HG02973 (cell line): ENCODE data around the gene HPN.
"Not testable (repeated sequence)": the region's sequence is repeated elsewhere in the genome, so short reads cannot be mapped to it uniquely, and the experiment has no call there.

Experiments used
- ATAC-seq: cut with Tn5 transposase; IDR thresholded peaks from one replicate; pipeline ENCODE4 v1.9.1; 2021; ENCODE audit warnings: moderate library complexity; ENCODE audit not compliant: unreplicated experiment

The HPN gene

DNA sequence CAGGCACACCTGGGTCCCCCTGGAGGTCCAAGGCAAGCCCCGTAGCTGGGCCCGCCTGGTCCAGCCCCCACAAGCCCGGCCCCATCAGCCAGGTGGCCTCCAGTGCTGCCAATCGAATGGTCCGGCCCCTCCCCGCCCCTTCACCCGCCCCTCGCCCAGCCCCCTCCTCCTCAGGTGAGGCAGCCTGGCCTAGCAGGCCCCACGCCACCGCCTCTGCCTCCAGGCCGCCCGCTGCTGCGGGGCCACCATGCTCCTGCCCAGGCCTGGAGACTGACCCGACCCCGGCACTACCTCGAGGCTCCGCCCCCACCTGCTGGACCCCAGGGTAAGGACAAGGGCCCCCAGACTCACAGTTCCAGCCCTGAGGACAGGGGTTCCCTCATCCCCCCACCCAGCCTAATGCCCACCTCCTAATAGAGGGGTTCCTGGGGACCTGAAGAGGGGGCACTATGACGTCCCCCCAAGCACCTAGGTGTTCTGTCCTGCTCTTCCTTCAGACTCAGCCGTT, at the start of gene HPN:
Gene HPN (plus strand): TSS at position 174 of the 508 bp plus-strand sequence. CDS start 786 bp downstream, outside the sequence.
- ATAC-seq = no peak

DNA sequence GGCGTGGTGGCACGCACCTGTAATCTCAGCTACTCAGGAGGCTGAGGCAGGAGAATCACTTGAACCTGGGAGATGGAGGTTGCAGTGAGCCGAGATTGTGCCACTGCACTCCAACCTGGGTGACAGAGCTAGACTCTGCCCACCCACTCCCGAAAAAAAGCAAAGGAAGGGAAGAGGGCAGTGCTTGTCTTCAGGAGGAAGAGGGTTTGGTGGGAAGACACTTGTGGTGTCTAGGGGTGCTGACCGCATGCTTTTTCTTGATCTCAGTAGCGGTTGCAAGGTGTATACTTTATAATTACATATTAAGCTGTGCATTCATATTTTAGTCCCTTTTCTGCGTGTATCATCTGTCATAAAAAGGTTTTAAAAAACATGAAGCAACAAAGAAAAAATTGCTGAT, 48.9 kb upstream of the HPN start:
- ATAC-seq = not testable (repeated sequence)

DNA sequence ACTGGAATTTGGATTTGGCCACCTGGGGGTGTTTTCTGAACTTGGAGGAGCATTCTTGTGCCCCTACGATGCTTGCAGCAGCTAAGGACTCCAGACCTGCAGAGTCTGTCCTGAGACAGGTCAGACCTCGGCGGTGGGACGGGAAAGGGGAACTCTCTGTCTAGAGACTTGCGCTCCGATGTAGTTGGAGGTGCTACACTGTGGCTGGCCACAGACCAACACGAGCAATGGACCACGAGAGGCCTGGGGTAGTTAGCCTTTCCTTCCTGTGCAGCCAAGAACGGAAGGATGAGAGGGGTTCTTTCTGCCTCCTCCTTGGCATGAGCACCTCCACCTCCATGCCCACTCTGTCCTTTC, 47.3 kb upstream of the HPN start:
- ATAC-seq = no peak

DNA sequence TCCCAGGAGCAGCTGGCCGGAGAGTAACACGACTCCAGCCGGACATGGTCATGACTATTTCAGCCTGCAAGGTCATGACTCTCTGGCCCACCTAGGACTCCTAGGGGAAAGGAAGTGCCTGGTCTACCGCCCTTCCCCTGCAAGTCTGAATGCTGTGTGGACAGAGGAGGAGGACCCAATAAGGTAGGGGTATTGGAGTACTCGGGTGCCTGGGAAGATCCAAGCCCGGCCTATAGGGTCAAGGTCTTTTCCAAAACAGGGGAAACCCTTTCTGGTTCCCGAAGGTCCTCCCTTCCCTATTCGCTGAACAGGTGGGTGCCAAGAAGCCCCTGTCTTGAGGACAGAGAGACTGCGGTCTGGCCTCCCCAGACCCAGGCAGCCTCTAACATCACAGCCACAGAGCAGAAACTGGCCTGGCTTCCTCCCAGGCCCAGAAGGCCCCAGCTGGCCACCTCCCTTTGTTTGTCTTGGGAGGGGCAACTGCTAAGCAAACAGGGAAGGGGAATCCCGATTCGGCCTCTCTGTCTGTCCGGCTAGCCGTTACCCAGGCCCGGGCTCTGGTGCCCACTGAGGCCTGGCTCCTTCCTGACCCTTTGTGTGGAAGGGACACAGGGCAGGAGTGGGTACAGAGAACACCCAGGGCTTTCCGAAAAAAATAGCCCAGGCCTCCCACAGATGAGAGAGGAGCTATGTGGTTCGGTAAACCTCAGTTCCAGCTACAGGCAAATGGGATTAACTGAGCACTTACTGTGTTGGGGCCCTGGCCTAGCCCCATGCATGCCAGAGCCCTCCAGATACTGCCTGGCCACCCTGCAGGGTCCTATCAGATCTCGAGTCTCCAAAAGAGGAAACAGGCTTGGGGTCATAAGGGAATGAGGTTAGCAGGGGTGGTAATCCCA, 46.6 kb upstream of the HPN start:
- no peak for ATAC-seq

DNA sequence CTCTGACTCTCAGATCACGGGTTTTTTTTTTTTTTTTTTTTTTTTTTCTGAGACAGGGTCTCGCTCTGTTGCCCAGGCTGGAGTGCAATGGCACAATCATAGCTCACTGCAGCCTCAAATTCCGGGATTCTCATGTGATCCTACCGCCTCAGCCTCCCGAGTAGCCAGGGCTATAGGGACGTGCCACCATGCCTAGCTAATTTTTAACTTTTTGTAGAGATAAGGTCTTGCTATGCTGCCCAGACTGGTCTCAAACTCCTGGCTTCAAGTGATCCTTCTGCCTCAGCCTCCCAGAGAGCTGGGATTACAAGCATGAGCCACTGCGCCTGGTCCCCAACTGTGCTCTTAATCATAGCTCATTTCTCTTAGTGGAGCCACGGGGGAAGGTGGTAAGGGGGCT, 46.0 kb upstream of the HPN start:
- no peak for ATAC-seq

DNA sequence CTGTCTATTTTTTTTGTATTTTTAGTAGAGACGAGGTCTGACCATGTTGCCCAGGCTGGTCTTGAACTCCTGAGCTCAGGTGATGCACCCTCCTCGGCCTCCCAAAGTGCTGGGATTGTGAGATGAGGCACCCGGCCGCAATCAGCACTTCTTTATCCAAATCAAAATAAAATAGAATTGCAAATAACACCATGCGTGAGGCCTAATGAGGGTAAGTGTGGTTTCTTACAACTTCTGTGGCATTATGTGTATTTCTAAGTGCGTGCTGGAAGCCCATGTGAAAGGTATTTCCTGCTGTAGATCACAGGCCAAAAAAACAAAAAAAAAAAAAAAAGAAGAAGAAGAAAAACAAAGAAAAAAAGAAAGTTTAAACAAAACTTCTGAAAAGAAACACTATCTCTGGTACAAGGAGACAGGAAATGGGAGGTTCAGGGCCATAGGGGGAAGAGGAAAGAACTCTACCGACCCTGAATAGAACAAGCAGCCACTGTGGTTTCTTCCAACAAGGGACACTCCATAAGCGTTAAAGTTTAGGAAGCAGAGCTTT, 44.4 kb upstream of the HPN start:
- ATAC-seq = no peak

DNA sequence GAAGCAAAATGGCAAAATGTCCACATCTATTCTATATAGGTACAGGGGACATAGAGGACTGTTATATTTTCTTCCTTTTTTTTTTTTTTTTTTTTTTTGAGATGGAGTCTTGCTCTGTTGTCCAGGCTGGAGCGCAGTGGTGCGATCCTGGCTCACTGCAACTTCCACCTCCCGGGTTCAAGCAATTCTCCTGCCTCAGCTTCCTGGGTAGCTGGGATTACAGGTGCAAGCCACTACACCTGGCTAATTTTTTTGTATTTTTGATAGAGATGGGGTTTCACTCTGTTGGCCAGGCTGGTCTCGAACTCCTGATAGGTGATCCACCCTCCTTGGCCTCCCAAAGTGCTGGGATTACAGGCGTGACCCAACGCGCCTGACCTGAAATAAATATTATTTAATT, 43.3 kb upstream of the HPN start:
- ATAC-seq = not testable (repeated sequence)

DNA sequence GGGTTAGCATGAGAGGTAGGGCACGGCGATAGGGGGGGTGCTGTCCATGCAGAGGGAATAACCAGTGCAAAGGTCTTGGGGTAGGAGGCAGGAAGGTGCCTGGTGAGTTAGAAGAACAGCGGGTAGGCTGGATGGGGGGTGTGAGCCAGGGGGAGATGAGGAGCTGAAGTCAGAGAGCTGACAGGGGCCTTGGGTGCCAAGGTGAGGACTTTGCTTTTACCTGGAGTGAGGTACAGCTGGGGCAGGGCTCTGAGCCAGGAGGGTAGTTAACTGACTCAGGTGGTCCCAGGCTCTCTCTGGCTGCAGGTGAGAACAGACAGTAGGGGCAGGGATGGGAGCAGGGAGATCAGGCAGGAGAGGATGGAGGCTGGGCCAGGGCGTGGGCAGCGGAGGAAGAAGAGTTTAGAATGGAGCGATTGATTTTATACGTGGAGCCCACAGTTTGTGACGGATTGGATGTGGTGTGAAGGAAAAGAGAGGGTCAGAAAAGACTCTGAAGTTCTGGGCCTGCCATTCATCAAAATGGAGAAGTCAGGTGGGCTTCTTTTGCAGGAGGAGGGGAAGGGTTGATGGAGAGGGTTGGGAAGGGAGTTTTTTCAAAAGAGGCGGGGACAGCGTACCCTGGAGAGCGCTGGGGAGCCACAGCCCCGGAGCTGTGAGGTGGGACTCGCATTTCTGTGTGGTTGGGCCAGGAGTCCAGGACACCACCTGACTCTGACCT, 42.6 kb upstream of the HPN start:
- no peak for ATAC-seq

DNA sequence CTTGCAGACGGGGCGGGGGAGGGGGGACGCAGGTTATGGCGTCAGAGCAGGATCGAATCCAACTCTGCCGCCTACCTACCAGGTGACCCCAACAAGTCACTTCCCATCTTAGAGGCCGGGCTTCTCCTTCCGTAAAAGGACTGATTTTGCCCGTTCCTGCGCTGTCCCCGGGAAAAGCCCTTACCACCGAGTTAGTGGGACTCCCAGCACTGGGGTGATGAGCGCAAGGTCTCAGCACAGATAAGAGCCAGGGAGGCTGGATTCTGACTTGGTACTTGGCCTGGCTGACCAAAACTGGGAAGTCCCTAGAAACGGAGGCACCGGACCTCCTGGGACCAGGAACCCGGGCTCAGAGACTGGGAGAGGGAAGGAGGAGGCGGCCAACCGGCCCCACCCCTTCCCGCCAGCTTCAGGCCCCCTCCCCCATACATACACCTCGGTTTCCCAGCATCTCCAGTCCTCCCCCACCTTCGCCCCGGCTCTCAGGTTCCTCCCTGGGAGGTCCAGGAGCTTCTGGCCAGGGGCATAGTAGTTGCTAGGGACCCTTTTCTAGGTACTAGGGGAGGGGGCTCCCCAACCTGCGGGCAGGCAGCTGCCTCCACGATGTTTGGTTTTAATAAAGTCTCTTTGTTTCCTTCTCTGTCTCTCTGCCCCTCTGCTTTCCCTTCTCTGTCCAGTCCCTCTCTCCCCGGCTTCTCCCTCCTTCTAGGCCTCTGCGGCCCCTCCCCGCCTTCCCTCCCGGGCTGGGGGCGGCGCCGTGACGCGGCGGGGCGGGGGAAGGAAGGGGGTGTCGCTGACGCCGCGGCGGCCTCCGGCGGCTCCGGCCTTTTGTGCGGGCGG, 41.8 kb upstream of the HPN start, which contains the start of gene GRAMD1A:
Gene GRAMD1A (plus strand): TSS at position 826 of the 840 bp plus-strand sequence. CDS start 156 bp downstream, outside the sequence.
- peak; percentile 53 for ATAC-seq

DNA sequence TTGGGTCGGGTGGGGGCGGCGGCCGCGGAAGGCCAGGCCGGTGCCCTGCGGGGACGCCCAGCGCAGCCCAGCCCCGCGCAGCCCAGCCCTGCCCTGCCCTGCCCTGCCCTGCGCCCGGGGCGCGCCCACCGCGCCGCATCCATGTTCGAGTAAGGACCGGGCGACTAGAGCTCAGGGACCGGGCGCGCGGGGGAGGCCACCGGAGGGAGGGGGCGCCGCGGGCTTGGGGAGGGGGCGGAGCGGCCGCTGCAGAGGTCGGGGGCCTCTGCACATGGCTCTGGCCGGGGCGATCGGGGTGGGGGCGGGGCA, 41.2 kb upstream of the HPN start:
- ATAC-seq = no peak

DNA sequence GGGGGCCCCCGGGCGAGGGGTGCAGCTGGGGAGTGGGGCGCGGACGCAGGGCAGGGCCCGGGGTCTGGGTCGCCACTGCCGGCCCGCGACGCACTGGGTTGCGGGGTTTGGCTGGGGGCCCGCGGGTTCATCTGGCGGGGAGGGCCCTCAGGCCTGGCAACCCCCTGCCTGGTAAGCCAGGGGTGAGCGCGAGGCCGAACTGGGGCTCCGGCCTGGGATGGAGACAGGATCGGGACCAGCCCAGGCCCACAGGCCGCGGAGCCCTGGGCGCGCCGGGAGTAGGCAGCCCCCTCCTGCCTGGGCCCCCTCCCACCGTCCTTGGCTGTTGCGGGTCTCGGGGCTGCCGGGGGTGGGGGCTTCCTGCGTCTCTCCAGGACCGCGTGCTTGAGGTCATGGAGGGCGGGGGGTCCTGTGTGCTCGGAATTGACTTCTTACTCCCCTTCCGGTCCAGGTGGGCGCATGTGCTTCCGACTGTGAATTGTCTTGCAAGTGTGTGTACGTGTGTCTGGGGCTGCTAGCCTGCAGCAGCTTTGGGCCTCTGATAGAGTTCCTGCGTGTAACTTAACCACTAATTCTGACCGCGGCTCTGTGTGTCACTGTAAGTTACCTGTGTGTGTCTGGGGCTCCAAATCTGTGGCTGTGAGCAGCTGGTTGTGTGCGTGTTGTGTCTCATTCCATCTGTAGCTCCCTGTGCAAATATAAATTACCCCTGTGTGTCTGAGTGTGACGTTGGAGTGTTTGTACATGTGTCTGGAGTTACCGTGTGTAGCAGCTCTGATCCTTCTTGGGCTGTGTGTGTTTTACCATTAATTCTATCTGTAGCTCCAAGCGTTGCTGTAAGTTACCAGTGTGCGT, 40.6 kb upstream of the HPN start:
- no peak for ATAC-seq

DNA sequence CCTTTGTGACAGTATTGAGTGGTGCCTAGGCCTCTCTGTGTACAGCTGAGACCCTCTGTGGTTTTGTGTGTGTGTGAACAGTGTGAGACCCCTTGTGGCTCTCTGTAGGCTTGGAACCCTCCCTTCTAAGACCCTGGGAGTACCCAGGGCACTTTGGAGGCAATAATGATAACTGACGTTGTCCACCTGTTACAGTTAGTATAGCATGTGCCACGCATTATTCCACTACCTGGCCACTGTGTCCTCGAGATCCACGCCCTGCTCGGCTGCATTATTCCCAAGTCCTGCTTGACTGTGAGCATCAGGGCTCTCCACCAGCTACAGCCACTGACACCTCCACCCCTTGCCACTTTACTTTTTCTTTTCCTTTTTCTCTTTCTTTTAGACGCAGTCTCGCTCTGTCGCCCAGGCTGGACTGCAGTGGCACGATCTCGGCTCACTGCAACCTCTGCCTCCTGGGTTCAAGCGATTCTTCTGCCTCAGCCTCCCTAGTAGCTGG, 39.4 kb upstream of the HPN start:
- ATAC-seq = no peak

DNA sequence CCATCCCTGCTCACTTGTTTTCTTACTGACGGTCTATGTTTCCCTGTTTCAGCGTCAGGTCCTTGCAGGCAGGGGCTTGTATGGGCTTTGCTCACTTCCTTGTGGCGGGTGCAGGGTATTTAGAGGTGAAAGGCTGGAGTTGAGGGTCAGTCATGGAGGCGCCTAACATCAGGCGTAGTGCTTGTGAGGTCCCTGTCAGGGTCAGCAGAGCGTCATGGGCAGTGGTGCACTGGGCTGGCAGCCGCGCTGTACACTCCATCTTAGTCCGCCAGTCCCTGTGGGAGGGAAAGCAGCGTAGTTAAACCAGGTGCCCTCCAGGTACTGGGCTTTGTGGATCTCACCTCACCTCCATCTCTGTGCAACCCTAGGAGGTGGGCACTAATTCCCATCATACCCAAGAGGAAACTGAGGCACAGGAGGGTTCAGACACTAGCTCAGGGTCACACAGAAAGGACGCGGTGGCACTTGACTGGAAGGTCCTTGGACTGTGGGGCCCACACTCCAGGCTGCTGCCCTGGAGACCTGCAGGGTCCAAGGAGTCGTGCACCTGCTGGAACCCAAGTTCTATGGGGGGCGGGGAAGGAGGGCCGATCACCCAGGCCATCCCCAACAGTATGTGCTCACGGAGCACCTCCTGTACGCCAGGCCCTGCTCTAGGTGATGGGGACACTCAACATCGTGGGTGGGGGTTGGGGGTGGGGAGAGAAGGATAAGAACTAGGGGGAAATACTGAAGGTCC, 36.8 kb upstream of the HPN start:
- no peak for ATAC-seq

DNA sequence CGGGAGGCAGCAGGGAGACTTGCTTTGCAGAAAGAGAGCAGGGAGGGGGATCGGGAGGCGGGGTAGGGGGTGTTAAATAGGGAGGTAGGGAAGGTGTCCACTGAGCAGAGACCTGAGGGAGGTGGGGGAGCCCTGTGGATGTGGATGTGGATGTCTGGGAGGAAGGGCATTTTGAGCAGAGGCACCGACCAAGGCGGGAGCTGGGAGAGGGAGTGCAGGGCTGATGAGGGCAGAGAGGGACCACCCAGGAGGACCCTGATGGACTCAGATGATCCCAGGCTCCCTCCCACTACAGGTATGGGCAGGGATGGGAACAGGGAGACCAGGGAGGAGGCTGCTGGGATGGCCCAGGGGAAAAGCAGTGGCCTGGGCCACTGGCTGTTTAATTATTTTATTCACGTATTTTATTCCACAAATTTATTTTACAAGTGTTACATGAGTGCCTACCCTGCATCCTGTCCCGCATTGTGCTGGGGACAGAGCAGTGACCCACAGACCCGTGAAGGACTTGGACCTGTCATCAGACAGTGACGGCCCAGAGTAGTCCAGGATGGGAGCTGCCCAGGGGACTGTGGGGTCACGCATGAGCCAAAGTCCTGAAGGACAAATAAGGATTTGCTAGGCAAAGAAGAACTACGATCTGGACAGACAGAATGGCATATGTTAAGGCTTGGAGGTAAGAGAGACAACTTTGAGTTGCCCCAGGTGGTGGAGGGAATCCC, 36.1 kb upstream of the HPN start:
- ATAC-seq = no peak

DNA sequence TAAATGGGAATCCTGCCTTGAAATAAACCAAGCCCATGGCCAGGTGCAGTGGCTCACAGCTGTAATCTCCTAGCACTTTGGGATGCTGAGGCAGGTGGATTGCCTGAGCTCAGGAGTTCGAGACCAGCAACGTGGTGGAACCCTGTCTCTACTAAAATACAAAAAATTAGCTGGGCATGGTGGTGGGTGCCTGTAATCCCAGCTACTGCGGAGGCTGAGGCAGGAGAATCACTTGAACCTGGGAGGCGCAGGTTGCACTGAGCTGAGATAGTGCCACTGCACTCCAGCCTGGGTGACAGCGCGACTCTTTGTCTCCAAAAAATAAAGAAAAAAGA, 35.5 kb upstream of the HPN start:
- ATAC-seq = not testable (repeated sequence)

DNA sequence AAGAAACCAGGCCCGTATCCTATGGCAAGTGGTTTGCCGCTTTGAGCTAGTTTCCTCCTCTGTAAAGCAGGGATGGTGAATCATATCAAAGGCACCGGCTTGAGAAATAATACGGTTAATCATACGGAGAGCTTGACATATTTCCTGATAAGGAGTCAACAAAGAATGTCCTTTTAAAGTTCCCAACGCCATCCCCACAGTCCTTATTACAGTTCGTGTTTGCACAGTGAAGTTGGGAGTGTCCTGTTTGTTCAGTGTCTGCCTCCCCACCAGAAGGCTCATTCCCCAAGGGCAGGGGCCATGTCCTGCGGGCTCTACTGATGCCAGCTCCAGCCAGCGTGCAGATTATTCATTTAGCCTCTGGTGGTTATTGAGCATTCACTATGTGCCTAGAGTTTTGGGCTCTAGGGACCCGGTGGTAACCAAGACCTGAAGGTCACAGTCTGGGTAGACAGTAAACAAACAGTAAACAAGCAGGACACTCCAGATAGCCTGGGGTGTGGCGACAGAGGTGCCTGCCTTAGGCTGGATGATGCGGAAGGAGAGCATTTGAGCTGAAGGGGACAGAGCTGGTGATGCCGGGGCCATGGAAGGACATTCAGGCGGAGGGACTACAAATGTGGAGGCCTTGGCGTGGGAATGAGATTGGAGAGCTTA, 35.1 kb upstream of the HPN start:
- ATAC-seq = no peak

DNA sequence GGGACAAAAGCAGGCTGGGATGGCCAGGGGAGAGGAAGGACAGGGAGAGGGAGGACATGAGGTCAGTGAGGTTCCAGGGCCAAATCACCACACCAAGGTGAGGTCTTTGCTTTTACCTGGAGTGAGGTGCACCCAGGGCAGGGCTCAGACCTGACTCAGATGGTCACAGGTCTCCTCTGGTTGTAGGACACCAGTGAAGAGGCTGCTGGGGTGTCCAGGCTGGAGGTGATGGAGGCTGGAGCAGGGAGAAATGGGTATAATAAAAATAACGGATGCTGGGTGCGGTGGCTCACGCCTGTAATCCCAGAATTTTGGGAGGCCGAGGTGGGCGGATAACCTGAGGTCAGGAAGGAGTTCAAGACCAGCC, 34.5 kb upstream of the HPN start:
- ATAC-seq = no peak

DNA sequence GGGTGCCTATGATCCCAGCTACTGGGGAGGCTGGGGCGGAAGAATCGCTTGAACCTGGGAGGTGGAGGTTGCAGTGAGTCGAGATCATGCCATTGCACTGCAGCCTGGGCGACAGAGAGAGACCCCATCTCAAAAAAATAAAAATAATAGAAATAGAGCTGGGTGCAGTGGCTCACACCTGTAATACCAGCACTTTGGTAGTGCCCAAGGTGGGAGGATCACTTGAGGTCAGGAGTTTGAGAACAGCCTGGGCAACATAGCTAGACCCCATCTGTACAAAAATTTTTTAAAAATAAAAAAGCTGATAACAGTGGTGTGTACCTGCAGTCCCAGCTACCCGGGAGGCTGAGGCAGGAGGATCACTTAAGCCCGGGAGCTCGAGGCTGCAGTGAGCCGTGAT, 34.1 kb upstream of the HPN start:
- not testable (repeated sequence) for ATAC-seq
